Measurements from ENCODE around the gene CD247. TPM values are rescaled to one million over a fixed set of nuclear protein-coding genes. Genes with fewer than 3 reads are reported as not detected.

The CD247 gene
- total and polyA plus RNA-seq, 2 donors from 2014 or later = 1.8 to 7.7 TPM

DNA sequence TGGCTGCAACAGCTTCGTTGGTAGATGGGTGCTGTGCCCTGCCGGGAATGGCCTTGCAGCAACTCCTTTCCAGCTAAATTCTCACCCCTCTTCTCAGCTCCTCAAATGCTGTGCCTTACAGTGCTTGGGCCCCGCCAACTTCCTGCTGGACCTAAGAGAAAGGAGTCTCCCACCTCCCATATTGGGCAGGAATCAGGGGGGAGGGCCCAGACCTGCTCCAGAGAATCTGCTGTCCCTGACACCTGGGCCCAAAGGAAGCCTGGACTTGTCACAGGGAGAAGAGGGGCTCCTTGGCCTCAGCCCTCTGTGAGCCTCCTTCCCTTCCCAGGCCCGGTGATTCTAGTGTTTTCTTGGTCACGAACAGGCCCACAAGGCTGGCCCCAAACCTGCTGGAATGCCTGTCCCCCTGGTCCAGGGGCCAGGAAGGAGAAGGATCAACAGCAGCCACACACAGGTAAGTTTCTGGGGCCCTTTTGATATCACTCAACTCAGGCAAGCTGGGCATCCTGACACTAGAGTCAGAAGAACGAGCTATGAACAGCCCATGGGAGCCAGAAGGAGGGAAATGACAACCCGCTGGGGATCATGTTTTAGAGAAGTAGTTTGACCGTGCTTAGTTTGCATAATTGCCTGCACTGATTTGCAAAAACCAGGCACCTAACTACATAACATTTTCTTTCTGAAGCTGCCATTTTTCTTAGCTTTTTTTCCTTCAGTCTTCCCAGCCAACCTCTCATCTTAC lies 86.2 kb downstream of the CD247 start:
- FAIRE-seq (no peak), DNase-seq (no peak)
- no peaks in the 10 kb centered on the region for H3K9me3 ChIP-seq (ENCODE audit: control insufficient read depth in 2 of 3, insufficient read depth in 1 of 3, low read length in 3 of 3)
- no peaks in the 10 kb centered on the region for H3K27me3 ChIP-seq (ENCODE audit: control insufficient read depth, insufficient read depth, low read length)
- no peaks in the 10 kb centered on the region for H3K36me3 ChIP-seq (ENCODE audit: control insufficient read depth in 2 of 3, insufficient read depth in 3 of 3, low read length in 3 of 3)
- H3K27ac ChIP-seq (ENCODE audit: low read depth in 2 of 2, low read length in 2 of 2) = no peak overlapping the region
- H3K4me3 ChIP-seq (ENCODE audit: low read length in 3 of 3) = no peak overlapping the region
- TF ChIP-seq, protein P1, sequence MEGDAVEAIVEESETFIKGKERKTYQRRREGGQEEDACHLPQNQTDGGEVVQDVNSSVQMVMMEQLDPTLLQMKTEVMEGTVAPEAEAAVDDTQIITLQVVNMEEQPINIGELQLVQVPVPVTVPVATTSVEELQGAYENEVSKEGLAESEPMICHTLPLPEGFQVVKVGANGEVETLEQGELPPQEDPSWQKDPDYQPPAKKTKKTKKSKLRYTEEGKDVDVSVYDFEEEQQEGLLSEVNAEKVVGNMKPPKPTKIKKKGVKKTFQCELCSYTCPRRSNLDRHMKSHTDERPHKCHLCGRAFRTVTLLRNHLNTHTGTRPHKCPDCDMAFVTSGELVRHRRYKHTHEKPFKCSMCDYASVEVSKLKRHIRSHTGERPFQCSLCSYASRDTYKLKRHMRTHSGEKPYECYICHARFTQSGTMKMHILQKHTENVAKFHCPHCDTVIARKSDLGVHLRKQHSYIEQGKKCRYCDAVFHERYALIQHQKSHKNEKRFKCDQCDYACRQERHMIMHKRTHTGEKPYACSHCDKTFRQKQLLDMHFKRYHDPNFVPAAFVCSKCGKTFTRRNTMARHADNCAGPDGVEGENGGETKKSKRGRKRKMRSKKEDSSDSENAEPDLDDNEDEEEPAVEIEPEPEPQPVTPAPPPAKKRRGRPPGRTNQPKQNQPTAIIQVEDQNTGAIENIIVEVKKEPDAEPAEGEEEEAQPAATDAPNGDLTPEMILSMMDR (IDR thresholded peaks at IDR 0.05; ENCODE audit: borderline replicate concordance, extremely low read depth, insufficient read depth) = no peak
- H3K9ac ChIP-seq (ENCODE audit: low read length in 3 of 3) = no peak overlapping the region
- peaks cover 0 to 4% (median 0%) of the 10 kb centered on the region in 3 donors for H3K4me1 ChIP-seq (ENCODE audit: control insufficient read depth in 2 of 3, insufficient read depth in 2 of 3, low read depth in 1 of 3, low read length in 3 of 3)
- intact Hi-C loops (cut with DNase I) = no loop called here

DNA sequence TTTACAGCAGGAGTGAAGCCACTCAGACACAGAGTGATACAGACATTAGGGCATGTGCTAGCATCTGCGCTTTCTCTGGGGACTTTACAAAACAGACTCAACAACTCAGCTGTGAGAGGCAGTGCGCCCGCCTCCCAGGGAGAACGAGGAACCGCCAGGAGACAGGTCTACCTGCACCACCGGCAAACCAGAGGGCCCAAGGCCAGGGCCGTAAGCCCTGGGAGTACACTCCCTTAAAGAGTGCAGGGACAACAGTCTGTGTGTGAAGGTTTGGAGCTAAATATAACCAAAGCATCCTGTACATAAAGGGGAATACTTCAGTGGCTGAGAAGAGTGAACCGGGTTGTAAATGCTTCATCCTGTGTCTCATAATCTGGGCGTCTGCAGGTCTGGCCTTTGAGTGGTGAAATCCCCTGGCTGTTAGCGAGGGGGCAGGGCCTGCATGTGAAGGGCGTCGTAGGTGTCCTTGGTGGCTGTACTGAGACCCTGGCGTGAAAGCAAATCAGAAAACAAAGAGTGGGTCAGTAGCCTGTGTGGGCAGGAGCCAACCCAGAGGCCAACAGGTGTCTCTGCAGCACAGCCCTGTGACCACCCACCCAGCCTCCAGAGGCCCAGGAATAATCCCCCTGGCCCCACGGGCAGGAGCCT lies 86.9 kb downstream of the CD247 start:
- Histone ChIP-seq H3K36me3 (ENCODE audit: control insufficient read depth in 2 of 3, insufficient read depth in 3 of 3, low read length in 3 of 3) (no peaks in the 10 kb centered on the region), H3K9ac (ENCODE audit: low read length in 3 of 3) (no peak overlapping the region), H3K27me3 (ENCODE audit: control insufficient read depth, insufficient read depth, low read length) (no peaks in the 10 kb centered on the region), H3K9me3 (ENCODE audit: control insufficient read depth in 2 of 3, insufficient read depth in 1 of 3, low read length in 3 of 3) (no peaks in the 10 kb centered on the region), H3K4me1 (ENCODE audit: control insufficient read depth in 2 of 3, insufficient read depth in 2 of 3, low read depth in 1 of 3, low read length in 3 of 3) (peaks cover 0 to 4% (median 0%) of the 10 kb centered on the region in 3 donors), H3K27ac (ENCODE audit: low read depth in 2 of 2, low read length in 2 of 2) (no peak overlapping the region), H3K4me3 (ENCODE audit: low read length in 3 of 3) (no peak overlapping the region)
- no peak for DNase-seq
- intact Hi-C loops (cut with DNase I) = no loop called here
- TF ChIP-seq, protein P1 (IDR thresholded peaks at IDR 0.05; ENCODE audit: borderline replicate concordance, extremely low read depth, insufficient read depth) = no peak
- FAIRE-seq = no peak

DNA sequence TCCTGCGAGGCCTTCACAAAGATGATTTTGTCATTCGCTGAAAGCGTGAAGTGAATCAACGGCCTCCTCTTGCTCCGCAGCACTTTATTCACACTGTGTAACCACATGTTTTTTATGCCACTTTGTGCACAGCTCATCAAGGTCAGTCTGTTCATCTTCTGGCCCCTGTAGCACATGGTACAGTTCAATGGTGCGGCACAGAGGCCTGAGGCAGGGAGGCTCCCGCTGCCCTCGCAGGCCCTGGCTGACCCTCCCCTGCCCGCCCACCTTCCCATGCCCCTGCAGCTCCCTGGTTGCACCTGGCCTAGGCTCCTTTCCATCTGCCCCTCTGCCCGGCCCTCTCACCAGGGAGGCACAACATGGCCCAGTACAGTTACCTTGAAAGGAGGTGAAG lies 87.5 kb downstream of the CD247 start:
- Histone ChIP-seq H3K27me3 (ENCODE audit: control insufficient read depth, insufficient read depth, low read length) (no peaks in the 10 kb centered on the region), H3K36me3 (ENCODE audit: control insufficient read depth in 2 of 3, insufficient read depth in 3 of 3, low read length in 3 of 3) (no peaks in the 10 kb centered on the region), H3K9ac (ENCODE audit: low read length in 3 of 3) (no peak overlapping the region), H3K4me1 (ENCODE audit: control insufficient read depth in 2 of 3, insufficient read depth in 2 of 3, low read depth in 1 of 3, low read length in 3 of 3) (peaks cover 0 to 4% (median 0%) of the 10 kb centered on the region in 3 donors), H3K4me3 (ENCODE audit: low read length in 3 of 3) (no peak overlapping the region), H3K9me3 (ENCODE audit: control insufficient read depth in 2 of 3, insufficient read depth in 1 of 3, low read length in 3 of 3) (no peaks in the 10 kb centered on the region), H3K27ac (ENCODE audit: low read depth in 2 of 2, low read length in 2 of 2) (no peak overlapping the region)
- DNase-seq (peak in 1 of 5 donors; percentile 18), FAIRE-seq (no peak)
- TF ChIP-seq, protein P1 (IDR thresholded peaks at IDR 0.05; ENCODE audit: borderline replicate concordance, extremely low read depth, insufficient read depth) = no peak
- intact Hi-C loops (cut with DNase I) = no loop called here
